ENCODE data around the gene OR52A1. TPM values are rescaled to one million over a fixed set of nuclear protein-coding genes. Genes with fewer than 3 reads are reported as not detected.

Gene OR52A1
- polyA plus RNA-seq, 3 donors, result not detected

DNA sequence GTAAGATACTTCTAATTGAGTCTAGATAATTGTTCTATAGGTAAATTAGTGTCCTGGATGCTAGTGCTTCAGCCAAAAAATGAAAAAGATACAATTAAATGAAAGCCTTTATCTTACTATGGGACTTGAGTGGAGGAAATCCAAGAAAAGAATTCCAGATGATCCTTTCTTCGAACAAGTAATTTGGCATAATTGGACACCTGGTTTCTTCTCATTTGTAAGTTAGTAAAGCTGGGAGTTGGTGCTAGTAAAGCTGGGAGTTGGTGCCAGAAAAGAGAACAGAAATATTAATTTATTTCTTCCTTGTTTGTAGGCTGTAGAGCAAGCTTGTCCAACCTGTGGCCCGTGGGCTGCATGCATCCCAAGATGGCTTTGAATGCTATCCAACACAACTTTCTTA is 33.6 kb upstream of the OR52A1 start:
- Histone ChIP-seq H3K9me3 (replicated peaks in 1 of 2; ENCODE audit: control insufficient read depth in 1 of 2, insufficient read depth in 1 of 2, low read length in 2 of 2) (peaks cover 0 to 2% of the 10 kb centered on the region in 2 donors), H3K27ac (ENCODE audit: low read depth in 1 of 2, low read length in 2 of 2) (no peak overlapping the region), H3K79me2 (ENCODE audit: insufficient read depth, low read length) (no peaks in the 10 kb centered on the region), H3K4me1 (ENCODE audit: control insufficient read depth in 1 of 2, insufficient read depth in 2 of 2, low read length in 2 of 2) (no peaks in the 10 kb centered on the region), H4K20me1 (ENCODE audit: insufficient read depth, low read length) (no peaks in the 10 kb centered on the region), H3K4me2 (replicated peaks; ENCODE audit: extremely low read depth, low read length, poor library complexity, severe bottlenecking) (no peak overlapping the region), H3K4me3 (replicated peaks in 1 of 3; ENCODE audit: low read depth in 2 of 3, low read length in 3 of 3) (no peak overlapping the region), H3K36me3 (replicated peaks in 1 of 2; ENCODE audit: control insufficient read depth in 1 of 2, insufficient read depth in 2 of 2, low read length in 2 of 2) (no peaks in the 10 kb centered on the region), H3K9ac (ENCODE audit: insufficient read depth, low read length, poor library complexity, severe bottlenecking) (no peak overlapping the region), H2AFZ (ENCODE audit: insufficient read depth, low read depth, low read length, poor library complexity, severe bottlenecking) (no peak overlapping the region), H3K27me3 (ENCODE audit: control insufficient read depth in 2 of 2, insufficient read depth in 2 of 2, low read length in 2 of 2) (no peaks in the 10 kb centered on the region)
- intact Hi-C loops (cut with micrococcal nuclease), result no loop called here
- TF ChIP-seq, protein P1, sequence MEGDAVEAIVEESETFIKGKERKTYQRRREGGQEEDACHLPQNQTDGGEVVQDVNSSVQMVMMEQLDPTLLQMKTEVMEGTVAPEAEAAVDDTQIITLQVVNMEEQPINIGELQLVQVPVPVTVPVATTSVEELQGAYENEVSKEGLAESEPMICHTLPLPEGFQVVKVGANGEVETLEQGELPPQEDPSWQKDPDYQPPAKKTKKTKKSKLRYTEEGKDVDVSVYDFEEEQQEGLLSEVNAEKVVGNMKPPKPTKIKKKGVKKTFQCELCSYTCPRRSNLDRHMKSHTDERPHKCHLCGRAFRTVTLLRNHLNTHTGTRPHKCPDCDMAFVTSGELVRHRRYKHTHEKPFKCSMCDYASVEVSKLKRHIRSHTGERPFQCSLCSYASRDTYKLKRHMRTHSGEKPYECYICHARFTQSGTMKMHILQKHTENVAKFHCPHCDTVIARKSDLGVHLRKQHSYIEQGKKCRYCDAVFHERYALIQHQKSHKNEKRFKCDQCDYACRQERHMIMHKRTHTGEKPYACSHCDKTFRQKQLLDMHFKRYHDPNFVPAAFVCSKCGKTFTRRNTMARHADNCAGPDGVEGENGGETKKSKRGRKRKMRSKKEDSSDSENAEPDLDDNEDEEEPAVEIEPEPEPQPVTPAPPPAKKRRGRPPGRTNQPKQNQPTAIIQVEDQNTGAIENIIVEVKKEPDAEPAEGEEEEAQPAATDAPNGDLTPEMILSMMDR (IDR thresholded peaks at IDR 0.05), result no peak
- Mint-ChIP-seq H3K4me1 (no peaks in the 10 kb centered on the region), H3K36me3 (no peaks in the 10 kb centered on the region), H3K9me3 (peaks cover 0 to 4% (median 1%) of the 10 kb centered on the region in 7 donors), H3K27ac (no peak overlapping the region), H3K27me3 (ENCODE audit: low read depth in 3 of 3) (peaks cover 0 to 1% (median under 1%) of the 10 kb centered on the region in 3 donors), H3K4me3 (no peak overlapping the region)
- DNase-seq, result no peak
- WGBS (ENCODE audit: insufficient coverage), result no CpG with 5 or more reads among the region's 2 CpGs

DNA sequence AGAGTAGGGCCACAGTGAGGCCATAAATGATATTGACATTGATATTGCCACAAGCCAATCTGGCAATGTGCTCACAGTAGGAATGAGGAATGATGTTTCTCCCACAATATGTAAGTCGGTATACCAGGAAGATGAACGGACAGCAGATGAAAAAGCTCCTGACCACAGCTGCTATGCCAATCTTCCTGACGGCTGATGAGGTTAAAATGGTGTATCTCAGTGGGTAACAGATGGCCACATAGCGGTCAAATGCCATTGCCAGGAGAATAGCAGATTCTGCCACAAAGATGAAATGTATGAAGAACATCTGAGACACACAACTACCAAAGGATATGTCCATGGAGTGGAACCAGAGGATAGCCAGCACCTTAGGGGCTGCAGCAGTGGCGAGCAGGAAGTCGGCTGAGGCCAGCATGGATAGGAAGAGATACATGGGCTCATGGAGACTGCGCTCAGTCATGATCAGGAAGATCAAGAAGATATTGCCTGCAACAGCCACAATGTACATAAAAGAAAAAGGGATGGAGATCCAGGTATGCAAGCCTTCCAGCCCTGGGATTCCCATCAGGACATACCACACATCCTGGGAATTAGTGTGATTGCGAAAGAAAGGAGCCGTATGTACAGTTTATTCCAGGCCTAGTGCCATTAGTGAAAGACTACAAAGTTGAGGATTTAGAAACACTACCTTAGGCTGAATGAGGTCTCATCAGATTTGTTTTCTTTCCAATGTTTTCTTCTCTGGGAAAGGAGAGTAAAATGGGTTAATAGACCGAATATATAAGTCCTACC is 23.7 kb upstream of the OR52A1 start:
- H3K4me3 Mint-ChIP-seq, result no peak overlapping the region
- no peaks in the 10 kb centered on the region for H3K4me1 ChIP-seq (ENCODE audit: control insufficient read depth in 1 of 2, insufficient read depth in 2 of 2, low read length in 2 of 2)
- no peak overlapping the region for H3K27ac ChIP-seq (ENCODE audit: low read depth in 1 of 2, low read length in 2 of 2)
- 56% methylated on average over 2 of the region's 10 CpGs for WGBS (ENCODE audit: insufficient coverage)
- H3K4me2 ChIP-seq (replicated peaks; ENCODE audit: extremely low read depth, low read length, poor library complexity, severe bottlenecking), result no peak overlapping the region
- no peak overlapping the region for H3K9ac ChIP-seq (ENCODE audit: insufficient read depth, low read length, poor library complexity, severe bottlenecking)
- no peaks in the 10 kb centered on the region for H3K27me3 ChIP-seq (ENCODE audit: control insufficient read depth in 2 of 2, insufficient read depth in 2 of 2, low read length in 2 of 2)
- H3K4me1 Mint-ChIP-seq, result no peaks in the 10 kb centered on the region
- intact Hi-C loops (cut with micrococcal nuclease), result no loop called here
- no peaks in the 10 kb centered on the region for H3K36me3 ChIP-seq (replicated peaks in 1 of 2; ENCODE audit: control insufficient read depth in 1 of 2, insufficient read depth in 2 of 2, low read length in 2 of 2)
- H3K36me3 Mint-ChIP-seq, result no peaks in the 10 kb centered on the region
- H3K9me3 Mint-ChIP-seq, result peaks cover 0 to 3% (median 0%) of the 10 kb centered on the region in 7 donors
- no peak overlapping the region for H2AFZ ChIP-seq (ENCODE audit: insufficient read depth, low read depth, low read length, poor library complexity, severe bottlenecking)
- peaks cover 0 to 2% (median 1%) of the 10 kb centered on the region in 3 donors for H3K27me3 Mint-ChIP-seq (ENCODE audit: low read depth in 3 of 3)
- H3K27ac Mint-ChIP-seq, result no peak overlapping the region
- no peak for DNase-seq
- H4K20me1 ChIP-seq (ENCODE audit: insufficient read depth, low read length), result no peaks in the 10 kb centered on the region
- no peaks in the 10 kb centered on the region for H3K9me3 ChIP-seq (replicated peaks in 1 of 2; ENCODE audit: control insufficient read depth in 1 of 2, insufficient read depth in 1 of 2, low read length in 2 of 2)
- H3K79me2 ChIP-seq (ENCODE audit: insufficient read depth, low read length), result no peaks in the 10 kb centered on the region
- H3K4me3 ChIP-seq (replicated peaks in 1 of 3; ENCODE audit: low read depth in 2 of 3, low read length in 3 of 3), result no peak overlapping the region
- TF ChIP-seq, protein P1 (IDR thresholded peaks at IDR 0.05), result no peak

Measured in CD14-positive monocyte (primary cell).